ENCODE measurements around the gene SCGB1A1.
"Not testable (repeated sequence)": the region's sequence is repeated elsewhere in the genome, so short reads cannot be mapped to it uniquely, and the experiment has no call there.

The SCGB1A1 gene

DNA sequence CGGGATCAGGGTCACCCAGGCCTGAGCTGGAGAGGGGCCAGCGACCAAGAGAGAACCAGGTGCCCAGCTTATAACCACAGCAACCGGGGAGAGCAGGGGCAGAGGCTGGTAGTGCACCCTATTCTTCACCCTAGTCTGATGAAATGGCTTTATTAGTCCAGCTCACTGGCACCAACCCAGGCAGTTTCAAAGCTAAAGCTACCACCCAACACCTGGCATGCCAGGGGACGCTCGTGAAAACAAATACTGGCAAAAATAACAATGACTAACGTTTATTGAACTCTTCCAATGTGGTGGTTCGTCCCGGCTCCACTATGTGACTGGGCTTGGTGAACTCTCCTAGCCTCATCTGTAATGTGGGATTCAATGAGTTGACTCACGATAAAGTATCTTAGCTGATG lies 30.6 kb downstream of the SCGB1A1 start:
- no peak for DNase-seq

- not testable (repeated sequence) for DNase-seq
These were observed 31.1 kb downstream of the SCGB1A1 start for GRCh38 chr11:62449912-62450311.

GRCh38 chr11:62450543-62451240 lies 31.9 kb downstream of the SCGB1A1 start:
- DNase-seq = no peak

DNA sequence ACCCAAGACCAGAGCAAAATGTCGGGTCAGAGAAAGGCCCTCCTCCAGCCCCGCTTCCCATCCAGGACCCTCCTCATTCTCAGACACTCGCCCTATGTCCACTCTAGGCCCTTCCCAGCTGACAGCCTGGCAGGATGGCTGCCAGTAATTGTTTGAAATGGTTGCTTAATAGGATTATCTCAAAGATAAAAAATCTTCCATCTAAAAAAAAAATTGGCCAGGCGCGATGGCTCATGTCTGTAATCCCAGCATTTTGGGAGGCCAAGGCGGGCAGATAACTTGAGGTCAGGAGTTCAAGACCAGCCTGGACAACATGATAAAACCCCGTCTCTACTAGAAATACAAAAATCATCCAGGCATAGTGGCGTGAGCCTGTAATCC lies 32.4 kb downstream of the SCGB1A1 start:
- DNase-seq = no peak

GRCh38 chr11:62452261-62452660 lies 33.4 kb downstream of the SCGB1A1 start:
- no peak for DNase-seq

GRCh38 chr11:62452839-62453468 lies 34.1 kb downstream of the SCGB1A1 start:
- no peak for DNase-seq

DNA sequence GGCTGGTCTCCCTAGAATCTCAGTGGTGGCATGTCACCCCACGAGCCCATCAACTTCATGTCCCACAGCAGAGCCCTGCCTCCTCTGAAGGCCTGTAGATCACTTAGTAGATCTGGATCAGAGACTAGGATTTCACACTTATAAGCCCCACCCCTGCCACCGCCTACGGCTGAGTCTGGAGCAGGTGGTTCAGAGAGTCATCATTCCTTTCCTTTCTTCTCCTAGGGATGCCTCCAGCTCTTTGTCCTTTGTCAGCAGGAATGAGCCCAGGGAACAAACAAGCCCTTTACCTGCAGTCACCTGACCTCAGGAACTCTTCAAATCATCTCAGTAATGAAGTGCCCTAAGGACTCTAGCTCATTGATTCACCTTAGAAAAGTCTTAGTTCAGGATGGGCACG lies 37.8 kb downstream of the SCGB1A1 start:
- no peak for DNase-seq

GRCh38 chr11:62457478-62457877 lies 38.6 kb downstream of the SCGB1A1 start:
- DNase-seq = no peak

DNA sequence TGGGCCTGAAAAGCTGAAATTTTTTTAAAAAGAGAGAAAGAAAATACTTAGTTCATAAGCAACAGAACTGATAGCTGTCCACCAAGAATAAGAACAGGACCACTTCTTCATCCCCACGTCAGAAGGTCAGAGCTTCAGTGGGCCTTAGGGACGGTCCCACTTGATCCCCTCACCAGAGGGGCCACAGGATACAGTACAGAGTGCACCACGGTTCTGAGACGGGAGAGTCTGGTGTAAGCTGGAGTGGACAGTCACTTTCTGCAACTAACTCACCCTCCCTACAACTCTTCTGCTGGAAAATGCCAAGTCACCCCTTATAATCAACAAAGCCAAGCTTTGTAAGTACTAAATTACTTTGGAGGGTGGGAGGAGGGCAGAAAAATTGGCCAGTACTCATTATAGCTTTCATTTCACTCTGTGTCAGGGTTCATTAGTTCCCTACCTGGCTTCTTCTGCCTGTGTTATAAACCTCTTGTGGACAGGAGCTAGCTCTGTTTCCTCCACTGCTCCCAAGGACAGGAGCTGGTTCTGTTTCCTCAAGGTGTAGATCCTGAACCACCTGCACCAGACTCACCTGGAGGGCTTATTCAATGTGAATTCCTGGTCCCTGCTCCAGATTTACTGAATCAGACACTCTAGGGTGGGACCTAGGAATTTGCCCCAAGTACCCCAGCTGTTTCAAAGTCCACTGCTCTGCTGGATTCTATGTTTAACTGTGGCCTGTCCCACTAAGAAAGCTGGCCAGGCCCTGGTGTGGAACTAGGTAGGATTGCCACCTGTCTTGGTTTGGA lies 39.6 kb downstream of the SCGB1A1 start:
- DNase-seq = no peak

GRCh38 chr11:62459080-62459479 lies 40.2 kb downstream of the SCGB1A1 start:
- no peak for DNase-seq

DNA sequence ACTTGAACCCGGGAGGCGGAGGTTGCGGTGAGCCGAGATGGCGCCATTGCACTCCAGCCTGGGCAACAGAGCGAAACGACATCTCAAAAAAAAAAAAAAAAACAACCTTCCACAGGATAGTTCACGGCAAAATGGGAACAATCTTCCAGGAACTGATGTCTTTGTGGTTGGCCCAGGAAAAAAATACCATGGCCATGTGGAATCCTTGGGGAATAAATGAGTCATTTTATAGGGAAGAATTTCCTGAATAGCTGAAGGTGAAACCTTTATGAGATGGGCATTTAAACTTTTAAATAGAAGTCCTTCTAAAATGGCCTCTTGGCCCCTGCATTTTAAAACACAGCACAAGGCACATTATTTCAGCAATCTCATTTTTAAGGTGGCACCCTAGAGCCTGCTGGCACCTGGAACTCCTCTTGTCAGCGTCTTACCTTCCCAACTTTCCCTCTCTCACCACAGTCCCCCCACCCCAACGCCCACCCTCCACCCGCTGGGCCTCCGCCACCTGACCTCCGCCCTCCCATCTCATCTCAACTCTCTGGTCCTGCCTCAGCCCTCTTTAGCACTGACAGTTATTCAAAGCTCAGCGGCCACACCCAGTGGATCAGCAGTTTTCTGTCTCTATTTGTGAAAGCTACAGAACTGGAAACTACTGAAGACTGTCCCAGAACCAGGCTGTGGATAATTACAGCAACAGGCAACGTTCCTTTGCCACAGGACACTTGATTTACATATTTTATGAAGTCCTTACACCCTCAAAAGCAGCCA lies 43.1 kb downstream of the SCGB1A1 start:
- DNase-seq = no peak

- no peak for DNase-seq
These were observed 43.7 kb downstream of the SCGB1A1 start for GRCh38 chr11:62462508-62462892.

GRCh38 chr11:62463121-62463542 lies 44.3 kb downstream of the SCGB1A1 start:
- no peak for DNase-seq

- DNase-seq = no peak
These were observed 45.8 kb downstream of the SCGB1A1 start for GRCh38 chr11:62464655-62465054.

GRCh38 chr11:62466444-62466843 lies 47.6 kb downstream of the SCGB1A1 start:
- no peak for DNase-seq

DNA sequence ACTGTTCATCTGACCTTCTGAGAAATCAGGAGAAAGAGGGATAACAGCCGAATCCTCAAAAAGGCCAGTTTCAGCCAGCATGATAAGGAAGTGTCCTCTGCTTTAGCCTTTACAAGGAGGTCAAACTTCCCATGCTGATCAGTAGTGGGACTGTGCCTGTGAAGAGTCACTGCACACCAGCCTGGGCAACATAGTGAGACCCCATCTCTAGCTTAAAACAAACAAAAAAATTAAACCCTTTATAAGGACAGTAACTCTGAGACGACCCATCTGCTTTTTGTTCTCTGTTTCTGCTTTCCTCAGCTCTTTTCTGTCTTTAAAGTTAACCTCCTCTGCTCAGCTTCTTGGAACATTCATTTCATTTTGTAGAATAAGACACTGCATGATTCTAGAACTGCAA lies 49.7 kb downstream of the SCGB1A1 start:
- DNase-seq = no peak

GRCh38 chr11:62471603-62472002 lies 52.8 kb downstream of the SCGB1A1 start:
- DNase-seq = no peak

GRCh38 chr11:62472063-62472884 lies 53.4 kb downstream of the SCGB1A1 start:
- DNase-seq = peak in 3 of 56 donors; percentile 3 to 21 (median 6)
